ENCODE measurements around the gene PLK5.

The PLK5 gene

GRCh38 chr19:1585243-1585580 lies 61.3 kb downstream of the PLK5 start:
- no peak overlapping the region for H3K4me3 Mint-ChIP-seq

More at GRCh38 chr19:1585243-1585580, 61.3 kb downstream of the PLK5 start:
- Mint-ChIP-seq H3K27me3 (no peaks in the 10 kb centered on the region), H3K27ac (no peak overlapping the region), H3K4me1 (peaks cover 5% of the 10 kb centered on the region), H3K9me3 (no peaks in the 10 kb centered on the region), H3K36me3 (no peaks in the 10 kb centered on the region)

Measured in activated naive CD4-positive, alpha-beta T cell treated with anti-CD3 and anti-CD28 coated beads, Interleukin-2, amount 50 U/mL, for 24 hours (primary cell).